HTERT RPE-1 (cell line): ENCODE data around the gene RIPK3.
"Not testable (repeated sequence)": the region's sequence is repeated elsewhere in the genome, so short reads cannot be mapped to it uniquely, and the experiment has no call there.

Experiments
- in situ Hi-C: fragments of 300-500 bp; cut with MboI; formaldehyde crosslinking; loops from 4 replicates; pipeline ENCODE4 v1.14.3; 2020; ENCODE audit warnings: low sequenced_read_pairs

Gene RIPK3

GRCh38 chr14:24348186-24348585 lies 8.4 kb upstream of the RIPK3 start:
- in situ Hi-C loops, result no loop called here

DNA sequence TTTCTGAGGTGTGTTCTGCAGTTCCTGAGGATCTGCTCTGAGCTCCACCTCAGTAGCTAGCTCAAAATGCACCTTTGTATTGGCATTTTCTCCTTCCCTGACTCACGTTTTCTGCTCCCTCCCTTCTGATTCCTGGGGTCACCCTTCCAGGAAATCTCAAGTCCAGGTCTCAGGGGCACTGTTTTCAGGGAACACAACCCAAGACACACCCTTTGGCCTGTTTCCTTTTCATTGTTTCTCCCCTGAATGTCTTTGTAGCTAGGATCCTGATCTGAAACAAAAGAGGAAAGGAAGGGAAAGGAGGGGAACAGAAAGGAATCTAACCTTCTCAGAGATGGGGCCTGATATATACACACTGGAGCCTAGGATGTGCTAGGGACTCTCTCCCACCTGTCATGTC lies 7.3 kb upstream of the RIPK3 start:
- in situ Hi-C loops, result no loop called here

GRCh38 chr14:24343795-24344660 lies 4.2 kb upstream of the RIPK3 start:
- in situ Hi-C loops, result no loop called here

DNA sequence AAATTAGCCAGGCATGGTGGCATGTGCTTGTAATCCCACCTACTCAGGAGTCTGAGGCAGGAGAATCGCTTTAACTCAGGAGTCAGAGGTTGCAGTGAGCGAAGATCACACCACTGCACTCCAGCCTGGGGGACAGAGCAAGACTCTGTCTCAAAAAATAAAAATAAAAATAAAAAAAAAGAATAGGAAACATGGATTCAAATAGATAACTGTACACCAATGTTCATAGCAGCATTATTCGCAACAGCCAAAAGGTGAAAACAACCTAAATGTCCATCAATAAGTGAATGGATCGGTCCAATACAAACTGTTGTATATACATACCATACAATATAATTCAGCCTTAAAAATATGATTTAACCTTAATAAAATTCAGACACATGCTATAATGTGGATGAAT lies 3.1 kb upstream of the RIPK3 start:
- in situ Hi-C loops, result no loop called here

- in situ Hi-C loops, result no loop called here
These were observed 815 bp upstream of the RIPK3 start for GRCh38 chr14:24340606-24341005.

- in situ Hi-C loops, result no loop called here
These were observed 948 bp downstream of the RIPK3 start for GRCh38 chr14:24338843-24339242.

- in situ Hi-C loops, result no loop called here
These were observed 2.0 kb downstream of the RIPK3 start for GRCh38 chr14:24337824-24338175.

DNA sequence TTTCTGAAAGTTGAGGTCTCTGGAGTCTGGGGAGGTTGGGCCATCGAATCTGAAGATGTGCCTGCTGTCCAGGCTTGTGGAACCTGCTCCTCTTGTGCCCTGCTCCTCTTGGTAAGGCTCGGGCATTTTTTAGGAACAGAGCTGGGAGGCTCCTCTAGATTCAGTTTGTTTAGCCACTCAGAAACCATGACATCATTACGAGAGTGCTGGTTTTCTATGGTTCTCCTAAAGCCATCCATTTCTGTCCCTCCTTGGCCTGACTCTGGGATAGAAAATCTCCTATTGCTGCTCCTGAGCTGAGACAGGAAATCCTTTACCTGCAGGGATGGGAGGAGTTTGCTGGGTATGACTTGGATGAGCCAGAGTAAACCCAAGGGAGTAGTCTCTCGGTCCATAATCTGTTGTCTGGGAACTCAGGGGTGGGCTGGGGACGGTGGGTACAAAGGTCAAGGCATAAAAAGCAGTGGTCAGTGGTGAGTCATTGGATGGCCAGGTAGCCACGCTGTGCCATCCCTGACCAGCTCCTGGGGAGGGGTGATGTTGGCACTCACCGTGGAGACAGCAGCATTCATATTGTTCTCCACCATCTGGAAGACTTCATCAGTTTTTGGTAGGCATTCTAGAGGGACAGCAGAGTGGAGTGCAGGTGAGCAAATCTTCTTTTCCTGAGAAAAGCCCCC lies 2.5 kb downstream of the RIPK3 start:
- in situ Hi-C loops, result no loop called here

GRCh38 chr14:24335461-24336171 lies 4.2 kb downstream of the RIPK3 start:
- in situ Hi-C loops, result no loop called here

GRCh38 chr14:24334431-24335291 lies 5.1 kb downstream of the RIPK3 start, which contains the start of gene ADCY4:
Gene ADCY4, minus strand, starts transcription at chr14:24335071. Its CDS starts 419 bp downstream, at chr14:24334652.
- in situ Hi-C loops, result no loop called here

- in situ Hi-C loops, result no loop called here
These were observed 7.4 kb downstream of the RIPK3 start for GRCh38 chr14:24332268-24332993.

- in situ Hi-C loops, result no loop called here
These were observed 8.0 kb downstream of the RIPK3 start for GRCh38 chr14:24331731-24332267.

GRCh38 chr14:24330973-24331674 lies 8.7 kb downstream of the RIPK3 start:
- in situ Hi-C loops, result no loop called here

DNA sequence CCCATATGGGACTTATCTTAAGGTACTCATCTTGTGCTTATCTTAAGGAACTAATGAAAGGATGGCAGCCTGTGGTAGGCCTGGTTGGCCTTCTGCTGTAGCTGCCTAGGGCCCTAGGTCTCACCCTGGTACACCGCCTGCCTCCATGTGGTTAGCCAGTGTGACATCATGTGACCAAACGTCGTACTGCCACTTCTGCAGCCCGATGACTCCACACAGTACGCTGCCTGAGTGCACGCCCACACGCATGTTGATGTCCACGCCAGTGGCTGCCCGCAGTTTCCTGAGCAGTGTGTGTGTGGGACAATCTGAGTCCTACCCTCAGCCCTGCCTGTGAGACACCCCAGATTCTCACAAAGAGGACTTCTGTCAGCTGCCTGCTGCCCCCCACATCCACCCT lies 10.1 kb downstream of the RIPK3 start:
- in situ Hi-C loops, result no loop called here

GRCh38 chr14:24329073-24329663 lies 10.6 kb downstream of the RIPK3 start:
- in situ Hi-C loops, result no loop called here

DNA sequence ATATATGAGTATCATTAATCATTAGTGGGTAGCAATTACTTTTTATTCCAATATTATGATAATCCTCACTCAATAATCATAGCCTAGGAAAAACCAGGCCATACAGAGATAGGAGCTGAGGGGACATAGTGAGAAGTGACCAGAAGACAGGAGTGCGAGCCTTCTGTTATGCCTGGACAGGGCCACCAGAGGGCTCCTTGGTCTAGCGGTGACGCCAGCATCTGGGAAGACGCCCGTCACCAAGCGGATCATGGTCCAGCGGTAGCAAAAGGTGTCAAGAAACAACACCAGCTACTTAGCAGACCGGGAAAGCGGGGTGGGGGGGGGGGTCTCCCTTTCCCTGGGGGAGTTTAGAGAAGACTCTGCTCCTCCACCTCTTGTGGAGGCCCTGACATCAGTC lies 11.9 kb downstream of the RIPK3 start:
- in situ Hi-C loops, result not testable (repeated sequence)

DNA sequence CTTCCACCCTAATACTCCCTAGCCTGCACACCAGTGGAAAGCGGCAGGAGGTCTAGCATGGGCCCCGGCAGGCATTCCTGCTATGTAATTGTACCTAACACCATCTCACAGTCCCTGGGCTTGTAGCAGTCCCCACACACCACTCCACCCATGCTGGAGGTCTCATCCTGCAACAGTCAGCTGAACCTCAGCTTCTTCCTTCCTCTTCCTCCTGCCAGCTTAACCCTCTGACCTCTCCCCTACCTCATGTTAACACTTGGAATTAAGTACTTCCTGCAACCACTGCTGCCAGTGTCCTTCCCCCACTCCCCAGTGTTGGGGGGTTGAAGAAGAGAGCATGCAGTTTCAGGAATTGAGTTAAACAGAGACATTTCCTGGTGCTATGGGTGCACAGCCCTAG lies 12.5 kb downstream of the RIPK3 start:
- in situ Hi-C loops, result no loop called here

- in situ Hi-C loops, result no loop called here
These were observed 13.8 kb downstream of the RIPK3 start for GRCh38 chr14:24325963-24326362.

DNA sequence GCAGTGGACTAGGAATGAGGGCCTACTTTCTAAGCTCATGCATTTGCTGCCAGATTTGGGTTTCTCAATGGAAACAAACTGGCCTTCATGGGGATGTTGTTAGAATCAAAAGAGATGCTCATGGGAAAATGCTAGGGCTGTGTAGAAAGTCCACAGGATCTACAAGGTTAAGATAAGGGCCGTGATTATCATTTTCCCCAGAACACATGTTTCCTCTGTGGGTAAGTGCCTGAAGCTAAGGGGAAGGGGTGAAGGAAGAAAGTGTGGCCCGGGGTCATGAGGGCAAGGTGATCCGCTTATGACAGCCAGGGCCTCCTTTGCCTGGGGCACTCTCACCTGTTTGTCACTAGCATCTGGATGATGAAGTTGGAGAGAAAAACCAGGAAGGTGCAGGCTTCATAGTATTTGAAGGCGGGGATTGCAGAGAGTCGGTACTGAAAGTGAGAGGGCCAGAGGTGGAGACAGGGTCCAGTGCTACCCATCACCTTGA lies 14.7 kb downstream of the RIPK3 start:
- in situ Hi-C loops, result no loop called here
